SK-MEL-5 (cell line): ENCODE results near the gene MPST. TPM values are rescaled to one million over a fixed set of nuclear protein-coding genes. Genes with fewer than 3 reads are reported as not detected.
"Not testable (repeated sequence)": the region's sequence is repeated elsewhere in the genome, so short reads cannot be mapped to it uniquely, and the experiment has no call there.

Source experiments
- DNase-seq: peaks from one replicate; pipeline ENCODE4 v3.0.0-alpha.2; 2016; ENCODE audit warnings: low read depth, low spot score
- in situ Hi-C: cut with HindIII; loops from 2 replicates; pipeline ENCODE4 v1.10.0; 2016; ENCODE audit warnings: low sequenced_read_pairs, high pct_unique_total_duplicates, low pct_unique_long_range_greater_than_20kb
- polyA plus RNA-seq, 2 experiments: library from polyadenylated mRNA; depleted of rRNA; stranded (reverse); fragments of >200 nt; gene quantifications; 2 replicates each; pipeline ENCODE4 v1.2.3, GENCODE V29; 2015
- total RNA-seq: library from RNA; depleted of rRNA; stranded (reverse); fragments of >200 nt; shearing (Covaris generic); gene quantifications from 2 replicates; pipeline ENCODE4 v1.2.3, GENCODE V29; 2014; rRNA removed

The MPST gene
- total RNA-seq, result 50.2 and 54.8 TPM in 2 replicates
- 65.5 and 71.3 TPM in 2 replicates for polyA plus RNA-seq (2015; cell fraction: cytosol; rRNA removed)
- 46.6 and 63.5 TPM in 2 replicates for polyA plus RNA-seq (2015; cell fraction: nucleus; rRNA removed)

GRCh38 chr22:37019309-37020191, at the start of gene MPST, which contains the start of gene TST:
TSS of gene MPST (plus strand) at chr22:37019742. CDS start at chr22:37019837, 95 bp downstream.
TSS of gene TST (minus strand) at chr22:37019447. CDS start at chr22:37018732, 715 bp downstream.
- peak; percentile 68 for DNase-seq
- in situ Hi-C loops, result no loop called here

GRCh38 chr22:36971341-36972125, 48.0 kb upstream of the MPST start:
- DNase-seq, result no peak
- in situ Hi-C loops, result no loop called here

- in situ Hi-C loops, result no loop called here
- no peak for DNase-seq
Observed at GRCh38 chr22:36976606-36977005, 42.9 kb upstream of the MPST start.

- peak; percentile 67 for DNase-seq
- in situ Hi-C loops, result no loop called here
Observed at GRCh38 chr22:36977401-36977861, 42.1 kb upstream of the MPST start.

GRCh38 chr22:36977947-36978660, 41.4 kb upstream of the MPST start:
- in situ Hi-C loops, result no loop called here
- peak; percentile 90 for DNase-seq

- in situ Hi-C loops, result no loop called here
- DNase-seq, result no peak
Observed at GRCh38 chr22:36979016-36979910, 40.3 kb upstream of the MPST start.

GRCh38 chr22:36981247-36981775, 38.2 kb upstream of the MPST start:
- DNase-seq, result no peak
- in situ Hi-C loops, result no loop called here

- no peak for DNase-seq
- in situ Hi-C loops, result no loop called here
Observed at GRCh38 chr22:36982136-36982535, 37.4 kb upstream of the MPST start.

GRCh38 chr22:36985211-36985889, 34.2 kb upstream of the MPST start:
- in situ Hi-C loops, result no loop called here
- DNase-seq, result no peak

- in situ Hi-C loops, result no loop called here
- peak; percentile 45 for DNase-seq
Observed at GRCh38 chr22:36986242-36986821, 33.2 kb upstream of the MPST start.

GRCh38 chr22:36988075-36988832, 31.3 kb upstream of the MPST start:
- in situ Hi-C loops, result no loop called here
- no peak for DNase-seq

GRCh38 chr22:36989012-36989411, 30.5 kb upstream of the MPST start:
- in situ Hi-C loops, DNase-seq: not testable (repeated sequence)

- no peak for DNase-seq
- in situ Hi-C loops, result no loop called here
Observed at GRCh38 chr22:36990457-36990856, 29.1 kb upstream of the MPST start.

- in situ Hi-C loops, result no loop called here
- DNase-seq, result no peak
Observed at GRCh38 chr22:36991206-36991605, 28.3 kb upstream of the MPST start.

- in situ Hi-C loops, result no loop called here
- DNase-seq, result no peak
Observed at GRCh38 chr22:36997746-36998145, 21.8 kb upstream of the MPST start.
